GM18519 (cell line): ENCODE data around the gene SLC48A1.

Experiments used
- ATAC-seq: cut with Tn5 transposase; IDR thresholded peaks from one replicate; pipeline ENCODE4 v1.9.1; 2021; ENCODE audit warnings: mild to moderate bottlenecking, moderate library complexity; ENCODE audit not compliant: unreplicated experiment, low FRiP score

Gene SLC48A1

GRCh38 chr12:47787596-47788319 lies 14.7 kb downstream of the SLC48A1 start:
- no peak for ATAC-seq

DNA sequence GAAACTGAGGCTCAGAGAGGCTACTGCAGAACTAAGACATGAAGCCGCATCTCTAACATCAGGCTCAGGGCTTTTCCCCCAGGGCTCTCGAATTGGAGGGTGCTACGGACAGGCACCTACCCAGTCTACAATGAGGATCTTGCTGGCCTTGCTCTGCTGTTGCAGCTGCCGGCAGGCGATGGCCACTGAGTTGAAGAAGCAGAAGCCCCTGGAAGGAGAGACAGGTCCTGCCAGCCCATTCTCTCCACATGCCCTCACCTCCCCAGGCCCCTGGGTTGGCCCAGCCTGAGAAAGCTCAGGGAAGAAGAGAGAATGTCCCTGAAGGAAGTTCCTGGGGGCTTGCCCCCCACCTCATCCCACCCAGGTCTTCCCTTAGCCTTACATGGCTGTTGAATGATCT lies 16.1 kb downstream of the SLC48A1 start:
- ATAC-seq = no peak

GRCh38 chr12:47789712-47790489 lies 16.9 kb downstream of the SLC48A1 start:
- no peak for ATAC-seq

DNA sequence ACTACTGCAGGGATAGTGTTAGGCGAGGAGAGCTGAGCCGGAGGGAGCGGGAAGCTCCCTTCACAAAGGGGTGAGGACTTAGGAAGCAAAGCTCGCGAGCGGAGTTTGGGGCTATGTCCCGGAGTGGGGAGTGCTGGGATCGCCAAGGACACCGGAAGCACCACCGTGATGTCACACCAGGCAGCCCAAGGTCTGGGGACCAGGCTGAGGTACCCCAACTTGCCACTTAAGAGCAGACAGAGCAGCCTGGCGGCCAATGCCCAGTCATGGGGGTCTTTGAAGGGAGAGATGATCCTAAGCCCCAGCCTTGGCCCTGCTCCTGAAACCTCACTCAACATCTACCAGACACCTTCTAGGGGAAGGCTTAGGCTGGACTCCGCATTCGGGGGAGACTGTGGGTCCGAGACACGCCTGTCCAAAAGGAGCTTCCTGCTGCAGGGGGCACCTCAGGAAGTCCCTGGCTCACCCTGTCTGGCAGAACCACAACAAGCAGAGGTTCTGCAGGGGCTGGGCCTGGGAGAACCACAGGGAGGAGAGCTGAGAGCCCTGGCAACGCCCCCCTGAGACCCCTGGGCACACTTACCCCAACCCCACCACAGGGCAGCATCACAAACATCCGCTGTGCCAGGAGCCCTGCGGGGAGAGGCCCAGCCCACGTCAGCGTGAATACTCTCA lies 17.8 kb downstream of the SLC48A1 start:
- ATAC-seq = no peak

GRCh38 chr12:47791351-47791746 lies 18.3 kb downstream of the SLC48A1 start:
- ATAC-seq = no peak

DNA sequence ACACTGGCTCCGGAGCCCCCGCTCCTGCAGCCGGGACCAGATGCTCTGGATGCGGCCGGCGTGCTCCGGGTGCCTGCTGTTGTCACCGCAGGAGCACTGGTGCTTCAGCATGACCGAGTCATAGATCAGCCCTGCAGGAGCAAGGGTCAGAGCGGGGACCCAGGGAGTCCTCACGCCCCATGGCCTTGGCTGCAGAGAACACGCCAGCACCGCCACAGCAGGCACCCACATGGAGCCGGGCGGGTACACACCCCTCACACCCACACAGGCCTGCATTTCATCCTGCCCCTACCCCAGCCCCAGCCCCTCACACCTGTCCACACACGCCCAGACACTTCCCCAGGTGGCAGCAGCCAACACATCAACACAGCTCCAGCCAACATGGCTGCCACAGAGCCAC lies 18.8 kb downstream of the SLC48A1 start:
- no peak for ATAC-seq

DNA sequence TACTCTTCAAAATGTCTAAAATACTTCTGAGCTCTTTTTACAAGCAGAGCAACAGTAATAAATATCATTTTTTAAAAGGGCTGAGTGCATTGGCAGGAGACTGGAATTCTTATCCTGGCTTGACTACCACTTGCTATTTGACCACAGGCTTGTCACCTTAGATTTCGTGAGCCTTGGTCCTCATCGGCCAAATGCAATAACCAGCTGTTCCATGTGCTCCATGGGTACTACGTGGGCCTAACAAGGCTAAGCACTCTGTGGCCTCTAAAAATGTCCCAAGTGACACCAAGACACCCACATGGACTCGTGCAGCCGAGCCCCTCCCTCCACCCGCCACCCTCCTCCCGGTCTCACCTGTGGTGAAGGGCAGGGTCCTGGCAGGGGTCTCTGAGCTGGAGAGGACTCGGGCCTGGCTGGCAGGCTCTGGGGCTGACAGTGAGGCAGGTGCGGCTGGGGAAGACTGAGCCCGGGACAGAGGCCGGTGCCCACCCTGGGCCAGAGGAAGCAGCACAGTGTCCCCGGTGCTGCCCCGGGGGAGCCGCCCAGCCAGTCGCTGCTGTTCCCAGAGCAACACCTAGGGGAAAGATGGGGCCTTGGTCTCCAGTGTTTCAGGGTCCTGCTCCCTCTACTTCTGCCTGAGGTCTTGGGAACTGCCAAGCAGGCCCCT lies 20.1 kb downstream of the SLC48A1 start:
- ATAC-seq = no peak

DNA sequence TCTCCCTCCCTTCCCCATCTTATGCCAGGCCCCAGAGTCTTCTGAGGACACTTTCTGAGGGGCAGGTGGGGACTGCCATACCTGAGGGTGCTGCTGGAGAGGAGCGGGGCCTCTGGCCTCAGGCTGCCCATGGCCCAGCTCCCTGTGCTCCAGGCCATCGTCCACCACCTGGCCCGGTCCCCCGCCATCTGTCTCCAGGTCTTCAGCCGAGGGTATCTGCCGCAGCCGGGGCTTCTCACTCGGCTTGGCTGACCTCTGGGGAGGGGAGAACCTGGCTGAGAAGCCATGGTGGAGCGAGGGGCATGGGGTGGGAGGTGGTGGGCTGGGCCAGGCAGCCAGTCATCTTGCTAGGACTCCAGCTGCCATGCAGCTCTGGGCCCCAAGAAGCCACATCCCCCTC lies 21.6 kb downstream of the SLC48A1 start:
- ATAC-seq = no peak

GRCh38 chr12:47795121-47795813 lies 22.2 kb downstream of the SLC48A1 start:
- ATAC-seq = no peak

GRCh38 chr12:47795814-47796411 lies 22.9 kb downstream of the SLC48A1 start:
- ATAC-seq = no peak

DNA sequence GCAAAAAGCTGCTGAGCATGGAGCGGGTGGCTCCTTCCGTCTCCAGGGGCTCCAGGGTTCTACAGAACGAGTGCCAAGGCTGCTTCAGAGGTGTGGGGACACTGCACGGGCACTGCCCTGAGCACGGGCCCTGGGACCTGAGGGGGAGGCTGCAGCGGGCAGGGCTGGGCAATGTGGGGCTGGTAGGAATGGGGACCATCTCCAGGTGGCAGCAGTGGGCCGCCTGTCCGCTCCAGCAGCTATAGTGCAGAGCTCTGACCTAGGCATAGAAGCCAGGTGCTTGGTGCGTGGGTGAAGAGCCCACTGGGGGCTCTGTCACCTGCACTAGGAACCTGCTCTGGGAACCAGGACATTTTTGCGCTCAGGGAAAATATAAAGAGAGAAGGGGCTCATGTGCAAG lies 24.4 kb downstream of the SLC48A1 start:
- no peak for ATAC-seq

GRCh38 chr12:47798382-47798948 lies 25.4 kb downstream of the SLC48A1 start:
- ATAC-seq = no peak

DNA sequence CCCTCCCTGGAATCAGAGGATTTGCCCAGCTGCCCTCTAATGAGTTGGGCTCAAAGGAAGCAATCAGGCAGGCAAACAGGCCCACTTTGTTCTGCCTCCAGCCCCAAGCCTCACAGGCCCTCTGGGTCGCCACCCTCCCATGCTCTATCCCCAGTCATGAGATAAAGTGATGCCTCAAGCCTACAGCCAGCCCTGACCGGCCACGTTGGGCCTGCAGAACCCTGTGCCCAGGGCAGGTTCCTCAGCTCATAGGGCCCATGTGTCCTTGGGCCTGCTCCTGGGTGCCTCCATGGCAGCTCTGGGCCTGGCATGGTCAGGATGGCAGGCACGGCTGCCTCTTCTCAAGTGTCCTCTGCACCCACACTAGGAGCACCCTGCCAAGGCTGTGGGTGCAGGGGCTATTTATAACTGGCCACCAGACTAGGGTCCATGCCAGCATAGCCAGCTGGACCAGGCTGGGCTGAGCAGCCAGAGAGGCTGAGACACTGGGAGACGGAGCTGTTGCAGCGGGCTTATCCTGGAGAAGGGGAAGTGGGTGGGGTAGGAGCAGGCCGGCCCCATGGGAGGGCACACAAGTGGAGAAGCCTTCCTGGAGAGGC lies 26.4 kb downstream of the SLC48A1 start:
- no peak for ATAC-seq

DNA sequence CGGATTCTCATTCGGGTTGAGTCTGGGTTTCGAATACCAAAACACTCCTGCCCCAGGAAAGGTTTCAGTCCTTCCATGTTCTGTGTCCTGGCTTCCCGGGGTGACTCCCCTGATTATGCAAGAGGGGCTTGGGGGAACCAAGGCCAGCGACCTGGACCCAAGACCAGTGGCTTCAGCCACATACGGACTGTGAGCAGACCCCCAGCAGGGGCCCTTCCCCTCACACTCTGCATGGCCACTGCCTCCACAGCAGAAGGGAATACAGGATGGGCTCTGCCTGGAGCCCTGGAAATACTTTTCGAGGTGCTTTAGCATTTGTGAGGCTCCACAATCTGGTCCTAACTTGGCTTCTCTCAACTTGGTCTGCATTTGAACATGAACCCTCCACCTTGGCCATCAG lies 27.5 kb downstream of the SLC48A1 start:
- ATAC-seq = no peak

GRCh38 chr12:47801170-47801903 lies 28.3 kb downstream of the SLC48A1 start:
- no peak for ATAC-seq

DNA sequence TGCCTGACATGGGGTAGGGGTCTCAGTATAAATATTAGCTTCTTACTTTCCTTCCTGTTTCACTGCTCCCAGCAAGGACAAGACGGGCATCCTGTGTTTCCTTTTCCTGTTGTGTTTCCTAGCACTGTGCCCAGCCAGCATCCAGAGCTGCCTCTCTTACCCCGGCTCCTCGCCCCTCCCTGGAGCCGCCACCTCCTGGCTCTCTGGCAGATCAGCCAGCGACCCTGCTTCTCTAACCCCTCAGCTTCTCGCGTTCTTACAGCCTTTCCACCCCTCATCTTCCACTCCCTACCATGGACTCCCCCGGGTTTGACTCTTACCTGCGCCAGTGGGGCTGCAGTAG lies 28.8 kb downstream of the SLC48A1 start:
- no peak for ATAC-seq

- ATAC-seq = no peak
These were observed 29.3 kb downstream of the SLC48A1 start for GRCh38 chr12:47802312-47802711.

DNA sequence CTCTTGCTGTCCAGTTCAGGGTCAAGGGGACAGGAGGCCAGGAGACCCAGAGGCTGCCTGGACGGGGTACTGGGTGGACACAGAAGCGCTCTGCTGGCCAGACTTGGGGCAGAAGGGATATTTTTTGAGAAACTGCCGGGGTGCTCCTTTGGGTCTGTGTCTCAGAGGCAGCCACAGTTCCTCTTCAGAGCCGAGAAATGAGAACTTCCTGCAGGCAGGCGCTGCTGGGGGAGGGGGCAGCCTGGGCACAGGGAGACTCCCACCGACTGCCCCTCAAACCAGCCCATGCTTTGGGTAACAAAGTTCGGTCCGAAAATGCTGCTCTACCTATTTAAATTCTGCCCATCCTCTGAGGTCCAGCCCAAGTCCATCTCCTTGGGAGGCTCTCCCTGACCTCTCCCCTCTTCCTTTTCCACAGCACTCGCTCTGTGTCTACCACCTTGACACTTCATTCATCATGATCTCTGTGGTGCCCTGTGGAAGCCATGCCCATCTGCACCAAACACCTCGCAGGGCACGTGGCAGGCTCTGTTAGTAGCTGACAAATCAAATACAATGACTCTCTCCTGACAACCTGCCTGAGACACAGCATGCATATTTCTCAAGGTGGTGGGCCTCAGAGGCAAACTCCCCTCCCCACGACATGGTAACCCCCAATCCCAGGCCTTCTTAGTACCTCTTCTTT lies 30.3 kb downstream of the SLC48A1 start:
- no peak for ATAC-seq
